Upper lobe of left lung (tissue), 4 donors: Measurements from ENCODE around the gene TMEM164.

Source experiments
- CTCF ChIP-seq, 6 experiments: fragments of 450-650 bp in 4 of 6; fragments of 200-600 bp in 2 of 6; sonication (generic) in 2 of 6; IDR thresholded peaks; one replicate each; pipeline ENCODE4 v1.5.1; 2016 to 2019; ENCODE audit warnings: antibody characterized with exemption in 6 of 6
- POLR2A ChIP-seq, 4 donors: fragments of 450-650 bp; IDR thresholded peaks; one replicate each; pipeline ENCODE4 v1.5.1; 2016 to 2017; ENCODE audit warnings: antibody characterized with exemption in 4 of 4, mild to moderate bottlenecking in 2 of 4

GRCh38 chrX:110210417-110211139, 207.7 kb downstream of the TMEM164 start:
- TF ChIP-seq CTCF (IDR thresholded peaks at IDR 0.05) (no peak), POLR2A (IDR thresholded peaks at IDR 0.05) (no peak)
